SK-N-SH treated with all-trans-retinoic acid at 6 μM for 48 hours (cell line): ENCODE results near the gene KIFAP3.

Experiments used
- BACH2 ChIP-seq: fragments of 250-450 bp; sonication (Bioruptor Pico); IDR thresholded peaks from 2 replicates; pipeline ENCODE4 v1.9.0; 2021; ENCODE audit warnings: mild to moderate bottlenecking, borderline replicate concordance
- CREB5 ChIP-seq: fragments of 250-450 bp; sonication (Bioruptor Pico); IDR thresholded peaks from 2 replicates; pipeline ENCODE4 v1.5.1; 2020; ENCODE audit warnings: low read depth, mild to moderate bottlenecking, moderate library complexity
- CSDC2 ChIP-seq: fragments of 250-450 bp; sonication (Bioruptor Pico); IDR thresholded peaks from 2 replicates; pipeline ENCODE4 v1.5.0; 2020; ENCODE audit warnings: mild to moderate bottlenecking, moderate library complexity
- PATZ1 ChIP-seq: fragments of 250-450 bp; sonication (Bioruptor Pico); IDR thresholded peaks from 2 replicates; pipeline ENCODE4 v1.8.0; 2020; ENCODE audit warnings: mild to moderate bottlenecking, moderate library complexity, borderline replicate concordance
- POU6F1 ChIP-seq: fragments of 250-450 bp; sonication (Bioruptor Pico); IDR thresholded peaks from 2 replicates; pipeline ENCODE4 v1.8.0; 2021; ENCODE audit warnings: low read depth, mild to moderate bottlenecking, moderate library complexity, borderline replicate concordance
- RARB ChIP-seq: fragments of 250-450 bp; sonication (Bioruptor Pico); IDR thresholded peaks from 2 replicates; pipeline ENCODE4 v1.8.0; 2021; ENCODE audit warnings: mild to moderate bottlenecking, moderate library complexity
- TCF4 ChIP-seq: fragments of 250-450 bp; sonication (Bioruptor Pico); IDR thresholded peaks from 2 replicates; pipeline ENCODE4 v1.8.0; 2021; ENCODE audit warnings: mild to moderate bottlenecking, moderate library complexity, borderline replicate concordance
- TOX ChIP-seq: fragments of 250-450 bp; sonication (Bioruptor Pico); IDR thresholded peaks from 2 replicates; pipeline ENCODE4 v1.8.0; 2021; ENCODE audit warnings: mild to moderate bottlenecking, moderate library complexity, borderline replicate concordance
- TSHZ2 ChIP-seq: fragments of 250-450 bp; sonication (Bioruptor Pico); IDR thresholded peaks from 2 replicates; pipeline ENCODE4 v1.5.0; 2020; ENCODE audit warnings: mild to moderate bottlenecking, moderate library complexity
- ZFP30 ChIP-seq: fragments of 450-650 bp; formaldehyde crosslinking; IDR thresholded peaks from 2 replicates; pipeline ENCODE4 v1.5.0; 2022; ENCODE audit warnings: mild to moderate bottlenecking, moderate library complexity
- ZNF70 ChIP-seq: fragments of 450-650 bp; formaldehyde crosslinking; IDR thresholded peaks from 2 replicates; pipeline ENCODE4 v1.5.0; 2020; ENCODE audit warnings: mild to moderate bottlenecking, moderate library complexity
- ZNF8 ChIP-seq: fragments of 450-650 bp; formaldehyde crosslinking; IDR thresholded peaks from 2 replicates; pipeline ENCODE4 v1.5.0; 2020; ENCODE audit warnings: mild to moderate bottlenecking, moderate library complexity

- TF ChIP-seq TSHZ2 (CRISPR knock-in tag) = no peak
- no peak for TF ChIP-seq CREB5
- no peak for TF ChIP-seq POU6F1 (CRISPR knock-in tag)
- no peak for TF ChIP-seq ZNF70
- no peak for TF ChIP-seq ZFP30
- no peak for TF ChIP-seq TCF4
- no peak for TF ChIP-seq PATZ1 (CRISPR knock-in tag)
- TF ChIP-seq RARB = no peak
- TF ChIP-seq CSDC2 = no peak
- TF ChIP-seq BACH2 (CRISPR knock-in tag) = no peak
- TF ChIP-seq TOX = no peak
- no peak for TF ChIP-seq ZNF8 (CRISPR knock-in tag)
Observed at GRCh38 chr1:170010443-170010842, 64.1 kb downstream of the KIFAP3 start.
